Breast epithelium (tissue), 4 donors: ENCODE data around the gene STOML1. TPM values are rescaled to one million over a fixed set of nuclear protein-coding genes. Genes with fewer than 3 reads are reported as not detected.

ENCODE experiments used
- DNase-seq, 2 donors: peaks; one replicate each; pipeline ENCODE4 v3.0.0-alpha.2; 2019; ENCODE audit warnings: low spot score in 2 of 2
- H3K27ac ChIP-seq, 2 donors: fragments of 200-600 bp; sonication (generic) in 1 of 2; one replicate each; pipeline ENCODE4 v1.5.1; 2016 to 2019; ENCODE audit warnings: mild to moderate bottlenecking in 1 of 2
- H3K27me3 ChIP-seq, 2 donors: fragments of 200-600 bp; sonication (generic) in 1 of 2; one replicate each; pipeline versions ENCODE4 v1.5.1 to v1.6.0; 2017 to 2019; ENCODE audit warnings: control low read depth in 1 of 2, mild to moderate bottlenecking in 1 of 2
- H3K36me3 ChIP-seq: fragments of 200-600 bp; one replicate; pipeline ENCODE4 v1.5.1; 2019
- H3K4me1 ChIP-seq, 2 donors: fragments of 200-600 bp; sonication (generic); one replicate each; pipeline ENCODE4 v1.5.1; 2016 to 2019; ENCODE audit warnings: control low read depth in 1 of 2
- H3K4me3 ChIP-seq, 3 donors: fragments of 200-600 bp; sonication (generic); 1 replicate in 2 of 3; 2 replicates in 1 of 3; pipeline ENCODE4 v1.5.1; 2016 to 2019; ENCODE audit warnings: mild to moderate bottlenecking in 3 of 3, moderate library complexity in 2 of 3
- H3K9me3 ChIP-seq, 2 donors: fragments of 200-600 bp; sonication (generic) in 1 of 2; one replicate each; pipeline ENCODE4 v1.5.1; 2016 to 2019; ENCODE audit warnings: control low read depth in 1 of 2
- CTCF ChIP-seq, 3 donors: fragments of 450-650 bp; IDR thresholded peaks; one replicate each; pipeline ENCODE4 v1.5.1; 2016 to 2017; ENCODE audit warnings: antibody characterized with exemption in 3 of 3, mild to moderate bottlenecking in 3 of 3, moderate library complexity in 3 of 3
- POLR2A ChIP-seq: fragments of 450-650 bp; IDR thresholded peaks from one replicate; pipeline ENCODE4 v1.6.1; 2016; ENCODE audit warnings: antibody characterized with exemption, mild to moderate bottlenecking, moderate library complexity
- POLR2AphosphoS5 ChIP-seq, 3 donors: sonication (generic); formaldehyde crosslinking; IDR thresholded peaks; one replicate each; pipeline ENCODE4 v1.6.1; 2017; ENCODE audit warnings: antibody characterized with exemption in 3 of 3
- intact Hi-C: fragments of 100-400 bp; cut with DNase I; formaldehyde crosslinking; loops from one replicate; pipeline ENCODE4 v1.15.1; 2023; ENCODE audit warnings: low total_unique reads
- total RNA-seq, 3 donors: library from RNA; depleted of rRNA; stranded (reverse); fragments of >200 nt; gene quantifications; one replicate each; pipeline ENCODE4 v1.1.0, GENCODE V29; 2016

STOML1 gene
- total RNA-seq, 3 donors from 2014 or later = 8.5 to 10.7 (median 9.7) TPM

GRCh38 chr15:74011610-74012009, 19.5 kb upstream of the STOML1 start:
- DNase-seq = no peak
- Histone ChIP-seq H3K27ac (peak overlapping the region; percentile 62 to 75), H3K9me3 (no peaks in the 10 kb centered on the region), H3K4me3 (peak overlapping the region in 1 of 3 donors; percentile 9), H3K4me1 (peaks cover 0 to 23% of the 10 kb centered on the region in 2 donors), H3K36me3 (no peaks in the 10 kb centered on the region), H3K27me3 (no peaks in the 10 kb centered on the region)
- intact Hi-C loops = no loop called here
- TF ChIP-seq CTCF (IDR thresholded peaks at IDR 0.05) (no peak), POLR2A (no peak), POLR2AphosphoS5 (IDR thresholded peaks at IDR 0.05) (no peak)

GRCh38 chr15:74010929-74011540, 18.9 kb upstream of the STOML1 start:
- Histone ChIP-seq H3K9me3 (no peaks in the 10 kb centered on the region), H3K4me3 (peak overlapping the region in 1 of 3 donors; percentile 9), H3K27me3 (no peaks in the 10 kb centered on the region), H3K36me3 (no peaks in the 10 kb centered on the region), H3K27ac (peak overlapping the region; percentile 62 to 75), H3K4me1 (peaks cover 0 to 23% of the 10 kb centered on the region in 2 donors)
- DNase-seq = no peak
- intact Hi-C loops = no loop called here
- TF ChIP-seq POLR2AphosphoS5 (IDR thresholded peaks at IDR 0.05) (no peak), POLR2A (no peak), CTCF (IDR thresholded peaks at IDR 0.05) (no peak)

DNA sequence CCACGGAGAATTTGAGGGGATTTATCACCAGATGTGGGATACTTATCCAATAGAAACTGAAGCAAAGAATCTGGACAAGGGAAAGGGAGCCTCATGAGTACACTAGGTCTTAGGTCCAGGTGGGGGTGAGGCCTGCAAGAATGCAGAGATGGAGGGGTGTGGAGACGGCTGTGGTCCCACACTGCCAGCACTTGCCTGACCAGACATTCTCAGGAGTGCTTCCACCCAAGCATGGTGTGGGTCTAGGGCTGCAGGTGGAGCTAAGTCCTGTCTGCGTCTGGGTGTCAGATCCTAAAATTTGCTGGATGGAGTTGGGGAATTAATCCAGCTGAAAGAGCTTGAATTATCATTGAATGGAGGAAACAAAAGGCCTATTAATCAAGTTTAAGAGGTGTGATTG, 16.8 kb upstream of the STOML1 start:
- no peak overlapping the region for H3K4me3 ChIP-seq
- peaks cover 0 to 23% of the 10 kb centered on the region in 2 donors for H3K4me1 ChIP-seq
- peak overlapping the region in 1 of 2 donors; percentile 70 for H3K27ac ChIP-seq
- no peaks in the 10 kb centered on the region for H3K9me3 ChIP-seq
- TF ChIP-seq CTCF (IDR thresholded peaks at IDR 0.05) = no peak
- no peak for TF ChIP-seq POLR2A
- TF ChIP-seq POLR2AphosphoS5 (IDR thresholded peaks at IDR 0.05) = no peak
- no peak for DNase-seq
- intact Hi-C loops = no loop called here
- H3K27me3 ChIP-seq = no peaks in the 10 kb centered on the region
- no peaks in the 10 kb centered on the region for H3K36me3 ChIP-seq

- peak overlapping the region; percentile 57 to 69 for H3K27ac ChIP-seq
- no peak for DNase-seq
- H3K4me1 ChIP-seq = peaks cover 0 to 23% of the 10 kb centered on the region in 2 donors
Observed at GRCh38 chr15:74007820-74008371, 15.8 kb upstream of the STOML1 start.

More at GRCh38 chr15:74007820-74008371, 15.8 kb upstream of the STOML1 start:
- Histone ChIP-seq H3K4me3 (no peak overlapping the region), H3K9me3 (no peaks in the 10 kb centered on the region), H3K36me3 (no peaks in the 10 kb centered on the region), H3K27me3 (no peaks in the 10 kb centered on the region)
- TF ChIP-seq CTCF (IDR thresholded peaks at IDR 0.05) (no peak), POLR2AphosphoS5 (IDR thresholded peaks at IDR 0.05) (peak in 1 of 3 donors; percentile 32)
- intact Hi-C loops = loop anchor here (1.0 kb wide), 1 partner anchor 10 kb away; no protein-coding TSS in a partner anchor
